HepG2 (cell line): ENCODE data around the gene MFNG. TPM values are rescaled to one million over a fixed set of nuclear protein-coding genes. Genes with fewer than 3 reads are reported as not detected.

Experiments used
- ATF6 ChIP-seq: sonication (generic); formaldehyde crosslinking; conservative IDR thresholded peaks from 2 replicates; pipeline ENCODE4 v1.4.0; 2020; ENCODE audit warnings: missing genetic modification reagents
- ESRRA ChIP-seq: sonication (generic); formaldehyde crosslinking; IDR thresholded peaks from 2 replicates; pipeline ENCODE4 v1.5.1; 2020; ENCODE audit warnings: mild to moderate bottlenecking, low read depth, missing genetic modification reagents
- HNRNPH1 ChIP-seq: fragments of 200-400 bp; formaldehyde crosslinking; optimal IDR thresholded peaks from 2 replicates; pipeline ENCODE3; 2017; ENCODE audit warnings: mild to moderate bottlenecking, low read depth, low read length
- KLF15 ChIP-seq: sonication (generic); formaldehyde crosslinking; IDR thresholded peaks from 2 replicates; pipeline ENCODE4 v1.8.1; 2023; ENCODE audit warnings: borderline replicate concordance, mild to moderate bottlenecking, inconsistent platforms, missing genetic modification reagents, mixed read lengths
- MIER3 ChIP-seq: IDR thresholded peaks from 2 replicates; pipeline ENCODE4 v1.6.1; 2016; ENCODE audit warnings: missing compliant biosample characterization, borderline replicate concordance
- ONECUT2 ChIP-seq: sonication (generic); formaldehyde crosslinking; IDR thresholded peaks from 2 replicates; pipeline ENCODE4 v1.4.0; 2020; ENCODE audit warnings: missing genetic modification reagents
- PRMT3 ChIP-seq: sonication (generic); formaldehyde crosslinking; IDR thresholded peaks from 2 replicates; pipeline ENCODE4 v1.8.1; 2022; ENCODE audit warnings: low read depth, mild to moderate bottlenecking, moderate library complexity, missing genetic modification reagents, borderline replicate concordance
- SP140L ChIP-seq: sonication (generic); formaldehyde crosslinking; IDR thresholded peaks from 2 replicates; pipeline ENCODE4 v1.4.0; 2020; ENCODE audit warnings: missing genetic modification reagents, borderline replicate concordance
- ZGPAT ChIP-seq: IDR thresholded peaks from 2 replicates; pipeline ENCODE4 v1.6.1; 2016; ENCODE audit warnings: mild to moderate bottlenecking
- ZIK1 ChIP-seq: sonication (generic); formaldehyde crosslinking; IDR thresholded peaks from 2 replicates; pipeline ENCODE4 v1.5.0; 2020; ENCODE audit warnings: mild to moderate bottlenecking, low read depth, missing genetic modification reagents, borderline replicate concordance
- ZNF503 ChIP-seq: sonication (generic); formaldehyde crosslinking; IDR thresholded peaks from 2 replicates; pipeline ENCODE4 v1.4.0; 2020; ENCODE audit warnings: missing genetic modification reagents
- ZNF790 ChIP-seq: sonication (generic); formaldehyde crosslinking; IDR thresholded peaks from 2 replicates; pipeline ENCODE4 v1.8.0; 2022; ENCODE audit warnings: missing genetic modification reagents, mild to moderate bottlenecking, borderline replicate concordance
- polyA plus RNA-seq, 8 experiments: library from polyadenylated mRNA; depleted of rRNA in 3 of 8; stranded (reverse) in 7 of 8; unstranded in 1 of 8; fragments of >200 nt; fragmentation: Illumina TruSeq in 4 of 8; extraction: Trizol in 4 of 8; gene quantifications; 2 replicates each; pipeline versions ENCODE4 v1.2.1 to v1.2.3, GENCODE V29; 2011 to 2016; ENCODE audit warnings: low read depth in 4 of 8, missing spikeins in 1 of 8, mixed read lengths in 1 of 8; ENCODE audit not compliant: insufficient read depth in 1 of 8
- total RNA-seq, 5 experiments: library from RNA; depleted of rRNA; stranded (reverse); fragments of >200 nt; fragmentation: Illumina TruSeq; extraction: Trizol; gene quantifications; 2 replicates each; pipeline ENCODE4 v1.2.3, GENCODE V29; 2016; ENCODE audit warnings: low read depth in 1 of 5
- TF ChIP-seq, protein P1 (sequence below): sonication (generic); formaldehyde crosslinking; IDR thresholded peaks from 2 replicates; pipeline ENCODE4 v1.5.0; 2020; ENCODE audit warnings: missing genetic modification reagents, mild to moderate bottlenecking, borderline replicate concordance

MFNG gene
- total and polyA plus RNA-seq, 2 of the 13 experiments (the other 11 are each of a cell fraction or from before 2014, with no cell fraction given) = 1.0 to 11.7 TPM

- TF ChIP-seq KLF15 (CRISPR knock-in tag) (no peak; the same call in 1 of the 2 replicates), HNRNPH1 (no peak), ESRRA (CRISPR knock-in tag) (peak; percentile 96), ATF6 (CRISPR knock-in tag) (no peak), MIER3 (CRISPR knock-in tag) (peak; percentile 99), ZNF503 (CRISPR knock-in tag) (peak; percentile 95), PRMT3 (CRISPR knock-in tag) (peak; percentile 83; the same call in 1 of the 2 replicates), ZNF790 (CRISPR knock-in tag) (0 out of 2 replicates have a peak, but pooled peaks have one; percentile 58), ZGPAT (CRISPR knock-in tag) (peak; percentile 96), SP140L (CRISPR knock-in tag) (no peak), ZIK1 (peak; percentile 83; the same call in 1 of the 2 replicates), ONECUT2 (CRISPR knock-in tag) (no peak)
- TF ChIP-seq, protein P1, sequence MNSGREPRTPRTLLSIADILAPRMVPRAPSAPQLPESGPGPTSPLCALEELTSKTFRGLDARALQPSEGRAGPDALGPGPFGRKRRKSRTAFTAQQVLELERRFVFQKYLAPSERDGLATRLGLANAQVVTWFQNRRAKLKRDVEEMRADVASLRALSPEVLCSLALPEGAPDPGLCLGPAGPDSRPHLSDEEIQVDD (CRISPR knock-in tag) = 0 out of 2 replicates have a peak, but pooled peaks have one; percentile 75
Observed at GRCh38 chr22:37501610-37502341, 15.6 kb upstream of the MFNG start (continued).
